AG04449 (cell line): ENCODE measurements around the gene ADM2.
A peak's percentile ranks its signal among the peaks of the same experiment; 100 is the strongest.
"Not testable (repeated sequence)": the region's sequence is repeated elsewhere in the genome, so short reads cannot be mapped to it uniquely, and the experiment has no call there.

Experiments
- CTCF ChIA-PET: fragments of 350-600 bp; formaldehyde crosslinking; extraction: SDS; loops from one replicate; lab custom pipeline; 2021; ENCODE audit warnings: antibody characterized with exemption; lab: Yijun Ruan, JAX
- POLR2A ChIA-PET: fragments of 400-600, 350-600 bp; formaldehyde crosslinking; extraction: SDS; loops from one replicate; lab custom pipeline; 2020; ENCODE audit warnings: antibody characterized with exemption, inconsistent platforms; lab: Yijun Ruan, JAX
- DNase-seq: peaks from one replicate; pipeline ENCODE4 v3.0.0-alpha.2; 2010; ENCODE audit warnings: low read depth, low spot score
- H3K4me3 ChIP-seq: 2 replicates; pipeline ENCODE4 v1.5.1; 2011; ENCODE audit warnings: low read depth, mild to moderate bottlenecking, control low read depth, low read length
- TF ChIP-seq, protein P1 (sequence below): IDR thresholded peaks from one replicate; pipeline ENCODE4 v1.5.1; 2011; ENCODE audit warnings: mild to moderate bottlenecking, moderate library complexity, low read length, control low read depth, inconsistent platforms; ENCODE audit not compliant: insufficient read depth; ENCODE audit errors: missing control alignments

ADM2 gene

GRCh38 chr22:50481440-50482106 is at the start of gene ADM2:
Gene ADM2 (plus strand): TSS chr22:50481543. CDS start chr22:50481848, 305 bp downstream.
- TF ChIP-seq, protein P1, sequence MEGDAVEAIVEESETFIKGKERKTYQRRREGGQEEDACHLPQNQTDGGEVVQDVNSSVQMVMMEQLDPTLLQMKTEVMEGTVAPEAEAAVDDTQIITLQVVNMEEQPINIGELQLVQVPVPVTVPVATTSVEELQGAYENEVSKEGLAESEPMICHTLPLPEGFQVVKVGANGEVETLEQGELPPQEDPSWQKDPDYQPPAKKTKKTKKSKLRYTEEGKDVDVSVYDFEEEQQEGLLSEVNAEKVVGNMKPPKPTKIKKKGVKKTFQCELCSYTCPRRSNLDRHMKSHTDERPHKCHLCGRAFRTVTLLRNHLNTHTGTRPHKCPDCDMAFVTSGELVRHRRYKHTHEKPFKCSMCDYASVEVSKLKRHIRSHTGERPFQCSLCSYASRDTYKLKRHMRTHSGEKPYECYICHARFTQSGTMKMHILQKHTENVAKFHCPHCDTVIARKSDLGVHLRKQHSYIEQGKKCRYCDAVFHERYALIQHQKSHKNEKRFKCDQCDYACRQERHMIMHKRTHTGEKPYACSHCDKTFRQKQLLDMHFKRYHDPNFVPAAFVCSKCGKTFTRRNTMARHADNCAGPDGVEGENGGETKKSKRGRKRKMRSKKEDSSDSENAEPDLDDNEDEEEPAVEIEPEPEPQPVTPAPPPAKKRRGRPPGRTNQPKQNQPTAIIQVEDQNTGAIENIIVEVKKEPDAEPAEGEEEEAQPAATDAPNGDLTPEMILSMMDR, result no peak
- peak within 1 kb of the TSS; percentile 70 for H3K4me3 ChIP-seq
- ChIA-PET CTCF (interaction anchor here (1.2 kb wide), 1 partner anchor 13 kb away, joined by 4 read pairs; no protein-coding TSS in a partner anchor), POLR2A (no interaction called here)
- DNase-seq, result no peak

DNA sequence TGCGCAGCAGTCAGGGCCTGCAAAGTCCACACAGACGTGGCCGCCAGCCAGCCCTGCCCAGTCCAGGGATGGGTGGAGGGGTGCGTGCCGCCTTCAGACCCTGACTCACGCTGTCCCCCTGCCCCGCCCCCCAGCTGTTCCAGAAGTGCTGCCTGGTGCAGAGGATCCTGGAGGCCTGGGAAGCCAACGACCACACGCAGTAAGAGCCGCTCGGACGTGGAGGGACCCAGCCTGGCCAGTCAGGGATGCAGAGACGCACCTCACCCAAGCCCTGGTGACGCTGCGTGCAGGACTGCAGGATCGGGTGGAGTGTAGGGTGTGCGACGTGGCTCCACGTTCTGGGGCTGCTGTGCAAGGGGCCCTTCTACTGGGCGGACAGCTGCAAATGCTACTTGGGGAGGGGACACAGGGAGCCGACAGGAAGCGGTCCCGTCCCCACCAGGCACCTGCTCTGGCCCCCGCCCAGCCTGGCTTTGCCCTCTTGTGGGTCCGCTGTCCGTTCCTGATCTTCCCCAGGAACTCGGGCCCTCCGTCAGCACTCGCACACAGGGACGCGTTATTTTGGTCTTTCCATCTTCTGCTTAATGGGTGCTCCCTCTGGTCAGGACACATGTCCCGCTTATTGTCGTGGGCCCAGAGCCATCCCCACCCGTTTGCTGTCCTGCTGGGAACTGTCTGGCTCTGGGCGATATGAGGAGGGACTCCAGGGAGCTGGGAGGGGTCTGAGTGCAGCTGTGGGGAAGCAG is 49.0 kb upstream of the ADM2 start:
- no peak for DNase-seq
- POLR2A ChIA-PET, result no interaction called here
- CTCF ChIA-PET, result no interaction called here
- TF ChIP-seq, protein P1, result no peak
- H3K4me3 ChIP-seq, result no peak overlapping the region

GRCh38 chr22:50432877-50433510 is 48.3 kb upstream of the ADM2 start:
- CTCF ChIA-PET, DNase-seq, POLR2A ChIA-PET, H3K4me3 ChIP-seq: not testable (repeated sequence)

DNA sequence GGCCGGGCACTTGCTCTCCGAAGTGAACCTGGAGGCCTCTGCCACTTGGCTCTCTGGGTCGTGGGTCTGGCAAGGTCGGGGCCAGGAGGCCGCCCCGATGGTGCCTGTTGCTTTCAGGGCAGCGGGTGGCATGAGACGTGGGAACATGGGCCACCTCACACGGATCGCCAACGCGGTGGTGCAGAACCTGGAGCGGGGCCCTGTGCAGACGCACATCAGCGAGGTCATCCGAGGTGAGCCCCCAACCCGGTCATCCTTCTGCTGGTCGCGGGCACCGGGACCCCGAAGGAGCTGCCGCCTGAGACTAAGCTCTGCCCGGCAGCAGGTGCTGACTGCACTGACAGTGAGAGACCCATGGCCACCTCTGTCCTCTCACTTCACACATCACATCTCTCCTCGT is 46.5 kb upstream of the ADM2 start:
- H3K4me3 ChIP-seq, result no peak overlapping the region
- ChIA-PET POLR2A (no interaction called here), CTCF (no interaction called here)
- no peak for DNase-seq
- TF ChIP-seq, protein P1, result no peak

GRCh38 chr22:50435291-50436014 is 45.9 kb upstream of the ADM2 start:
- TF ChIP-seq, protein P1, result no peak
- ChIA-PET CTCF (no interaction called here), POLR2A (interaction anchor here (0.6 kb wide), 1 partner anchor 87 kb away, joined by 3 read pairs; no protein-coding TSS in a partner anchor)
- no peak for DNase-seq
- H3K4me3 ChIP-seq, result no peak overlapping the region

GRCh38 chr22:50436015-50436830 is 45.1 kb upstream of the ADM2 start:
- no peak overlapping the region for H3K4me3 ChIP-seq
- ChIA-PET POLR2A (interaction anchor here (0.6 kb wide), 1 partner anchor 87 kb away, joined by 3 read pairs; no protein-coding TSS in a partner anchor), CTCF (no interaction called here)
- DNase-seq, result no peak
- TF ChIP-seq, protein P1, result no peak
